ENCODE data around the gene PTPRJ.
A peak's percentile ranks its signal among the peaks of the same experiment; 100 is the strongest.

Gene PTPRJ

GRCh38 chr11:47997063-47998053 lies 17.0 kb downstream of the PTPRJ start:
- no peak for DNase-seq (ENCODE audit: low read depth)

DNA sequence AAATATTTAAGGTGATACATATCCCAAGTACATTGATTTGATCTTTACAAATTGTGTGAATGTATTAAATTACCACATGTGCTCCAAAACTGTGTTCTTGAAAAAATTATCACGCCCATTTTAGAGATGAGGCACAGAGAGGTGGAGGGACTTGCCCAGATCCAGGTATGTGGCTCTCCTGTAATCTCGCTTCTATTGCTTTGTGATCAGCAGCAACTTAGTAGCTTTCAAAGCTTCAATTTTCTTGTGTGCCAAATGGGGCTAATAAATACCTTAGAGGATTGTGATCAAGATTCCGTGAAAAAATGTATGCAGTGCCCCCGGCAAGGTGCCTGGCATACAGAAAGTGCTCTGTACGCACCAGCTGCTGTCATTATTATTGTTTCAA lies 18.0 kb downstream of the PTPRJ start:
- DNase-seq (ENCODE audit: low read depth): no peak

- no peak for DNase-seq (ENCODE audit: low read depth)
Measured at GRCh38 chr11:47998733-47999359, 18.5 kb downstream of the PTPRJ start.

DNA sequence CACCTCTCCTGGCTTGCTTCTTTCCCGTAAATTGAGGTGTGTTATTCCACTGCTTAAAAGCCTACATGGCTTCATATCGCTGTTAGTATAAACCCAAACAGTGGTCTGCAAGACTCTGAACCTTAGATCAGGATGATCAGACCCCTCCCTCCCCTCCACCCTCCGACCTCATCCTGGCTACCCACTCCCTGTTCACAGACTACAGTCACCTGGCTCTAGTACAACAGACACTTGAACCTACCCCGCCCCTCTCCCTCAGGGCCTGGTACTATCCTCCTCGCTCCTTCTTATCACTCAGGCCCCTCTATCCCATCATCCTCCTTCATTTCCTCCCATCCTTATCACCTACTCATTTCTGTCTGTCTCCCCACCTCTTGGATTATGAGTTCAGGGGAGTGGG lies 20.1 kb downstream of the PTPRJ start:
- no peak for DNase-seq (ENCODE audit: low read depth)

DNA sequence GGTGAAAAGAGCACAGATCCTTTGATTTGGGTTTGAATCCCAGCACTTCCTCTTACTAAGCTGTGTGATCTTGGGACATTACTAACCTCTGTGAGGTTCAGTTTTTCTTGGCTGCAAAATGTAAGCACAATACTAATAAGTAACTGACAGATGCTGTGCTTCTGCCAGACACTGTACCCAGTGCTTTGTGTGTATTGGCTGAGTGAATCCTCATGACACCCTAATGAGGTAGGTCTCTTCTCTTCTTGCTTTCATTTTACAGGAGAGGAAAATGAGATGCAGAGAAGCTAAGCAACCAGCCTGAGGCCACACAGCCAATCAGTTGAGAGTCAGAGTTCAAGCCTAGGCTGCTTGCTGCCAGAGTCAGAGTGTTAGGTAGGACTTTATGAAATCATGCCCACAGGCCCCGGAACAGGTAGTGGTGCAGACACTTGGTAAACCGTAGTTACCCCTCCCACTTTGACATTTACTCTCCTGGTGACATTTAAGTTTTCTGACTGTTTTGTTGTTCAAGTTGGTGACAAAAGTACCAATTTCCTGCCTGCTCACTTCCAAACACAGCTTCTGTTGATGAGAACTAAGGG lies 21.2 kb downstream of the PTPRJ start:
- DNase-seq (ENCODE audit: low read depth): peak; percentile 75

- DNase-seq (ENCODE audit: low read depth): no peak
Measured at GRCh38 chr11:48002561-48002960, 22.2 kb downstream of the PTPRJ start.

- DNase-seq (ENCODE audit: low read depth): no peak
Measured at GRCh38 chr11:48003926-48004325, 23.6 kb downstream of the PTPRJ start.

DNA sequence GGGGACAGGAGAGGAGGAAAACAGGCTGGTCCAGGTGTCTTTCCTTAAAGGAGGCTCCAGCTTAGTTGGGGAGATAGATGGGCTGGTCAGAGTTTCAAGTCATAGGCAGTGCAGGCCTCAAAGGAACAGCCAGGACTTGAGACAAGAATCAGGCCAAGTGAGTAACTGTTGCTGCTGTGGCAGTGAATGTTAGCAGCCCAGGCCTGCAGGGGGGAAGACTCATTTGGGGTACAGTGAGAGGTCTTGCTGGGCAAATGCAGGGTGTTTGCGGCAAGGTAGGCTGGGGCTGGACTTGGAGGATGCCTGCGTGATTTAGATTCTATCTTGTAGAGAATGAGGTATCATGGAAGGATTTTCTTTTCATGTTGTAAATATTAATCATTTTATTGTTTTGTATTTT lies 24.1 kb downstream of the PTPRJ start:
- no peak for DNase-seq (ENCODE audit: low read depth)

DNA sequence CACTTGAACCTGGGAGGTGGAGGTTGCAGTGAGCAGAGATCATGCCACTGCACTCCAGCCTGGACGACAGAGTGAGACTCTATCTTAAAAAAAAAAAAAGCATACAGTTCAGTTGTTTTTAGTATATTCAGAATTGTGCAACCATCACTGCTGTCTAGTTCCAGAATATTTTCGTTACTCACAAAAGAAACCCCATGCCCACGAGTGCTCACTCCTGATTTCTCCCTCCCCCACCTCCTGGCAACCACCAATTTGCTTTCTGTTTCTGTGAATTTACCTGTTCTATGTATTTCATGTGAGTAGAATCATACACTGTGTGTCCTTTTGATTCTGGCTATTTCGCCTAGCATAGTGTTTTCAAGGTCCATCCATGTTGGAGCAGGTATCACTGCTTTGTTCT lies 24.8 kb downstream of the PTPRJ start:
- DNase-seq (ENCODE audit: low read depth): no peak

DNA sequence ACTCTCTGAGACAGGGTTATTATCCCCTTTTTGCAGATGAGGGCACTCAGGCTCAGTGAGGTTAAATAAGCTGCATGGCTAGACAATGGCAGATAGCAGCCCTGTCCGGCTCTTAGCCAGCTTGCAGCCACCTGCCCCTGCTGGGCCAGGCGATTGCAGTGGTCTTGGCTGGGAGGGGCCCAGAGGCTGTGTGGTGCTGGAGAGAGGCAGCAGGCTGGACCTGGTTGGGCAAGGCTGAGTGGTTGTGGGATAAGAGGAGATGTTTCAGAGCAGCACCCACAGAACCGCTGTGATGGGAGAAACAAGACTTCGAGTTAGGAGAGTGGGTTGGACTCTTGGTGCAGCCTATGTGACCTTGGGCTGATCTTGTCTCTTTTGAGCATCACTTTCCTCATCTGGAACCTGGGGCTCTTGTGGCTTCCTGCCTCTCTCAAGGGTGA lies 25.5 kb downstream of the PTPRJ start:
- no peak for DNase-seq (ENCODE audit: low read depth)

DNA sequence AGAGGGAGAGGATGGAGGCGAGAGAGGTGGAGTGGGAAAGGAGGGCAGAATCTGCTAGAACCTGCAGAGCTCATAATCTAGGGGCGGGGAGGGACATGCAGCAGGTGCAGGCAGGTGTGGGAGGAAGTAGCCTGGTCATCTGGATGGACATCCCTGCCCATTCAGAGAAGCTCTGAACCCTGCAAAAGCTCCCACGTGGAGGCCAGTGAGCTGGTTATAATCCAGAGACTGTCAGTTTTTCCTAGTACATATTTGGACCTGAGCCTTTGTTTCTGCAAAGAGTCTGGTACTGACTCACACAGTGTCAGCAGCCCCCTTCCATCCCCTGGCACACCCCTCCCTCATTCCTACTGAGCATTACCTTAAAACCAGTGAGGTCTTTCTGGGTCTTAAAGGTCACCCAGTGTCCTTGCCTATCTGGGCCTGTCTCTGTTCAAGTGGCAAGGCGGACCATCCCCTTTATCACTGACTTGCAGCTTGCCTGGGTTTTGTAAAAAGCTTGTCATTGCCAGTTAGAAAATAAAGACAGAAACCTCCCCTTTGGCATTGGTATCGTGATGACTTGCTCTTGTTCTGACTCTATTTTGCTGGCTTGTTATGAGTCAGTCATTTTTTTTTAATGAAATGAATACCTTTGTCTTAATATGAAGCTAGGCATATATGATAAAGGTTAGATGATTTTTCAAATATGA lies 26.1 kb downstream of the PTPRJ start:
- no peak for DNase-seq (ENCODE audit: low read depth)

DNA sequence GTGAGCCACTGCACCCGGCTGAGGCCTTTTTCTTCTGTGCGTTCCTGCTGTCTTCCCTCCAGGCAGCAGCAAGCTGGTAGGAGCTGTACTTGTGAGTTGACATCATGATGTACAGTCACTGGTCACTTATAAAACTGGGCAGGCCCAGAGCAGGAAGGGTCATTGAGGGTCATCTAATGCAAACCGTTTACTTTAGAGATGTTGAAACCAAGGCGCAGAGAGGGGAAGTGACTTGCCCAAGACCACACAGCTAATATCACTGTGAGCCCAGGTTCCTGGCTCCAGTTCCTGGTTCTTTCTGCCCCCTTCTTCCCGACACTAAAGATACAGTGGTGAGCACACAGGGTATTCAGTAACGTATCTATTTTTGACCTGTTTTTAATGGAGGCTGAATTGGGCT lies 27.3 kb downstream of the PTPRJ start:
- DNase-seq (ENCODE audit: low read depth): no peak

DNA sequence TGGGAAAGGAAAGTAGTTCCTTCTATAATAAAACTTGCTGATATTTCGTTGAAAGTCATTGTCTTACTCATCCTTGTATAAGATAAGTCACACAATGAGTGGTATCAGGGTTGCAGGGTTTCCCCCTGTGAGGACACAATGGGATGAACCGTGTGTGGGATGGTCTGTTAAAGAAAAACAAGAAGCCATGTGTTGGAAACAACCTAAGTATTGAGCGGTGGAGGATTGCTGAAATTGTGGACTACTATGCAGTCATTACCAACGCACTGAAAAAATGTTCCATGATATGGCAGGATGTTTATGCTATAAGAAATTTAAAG lies 28.6 kb downstream of the PTPRJ start:
- peak; percentile 52 for DNase-seq (ENCODE audit: low read depth)

DNA sequence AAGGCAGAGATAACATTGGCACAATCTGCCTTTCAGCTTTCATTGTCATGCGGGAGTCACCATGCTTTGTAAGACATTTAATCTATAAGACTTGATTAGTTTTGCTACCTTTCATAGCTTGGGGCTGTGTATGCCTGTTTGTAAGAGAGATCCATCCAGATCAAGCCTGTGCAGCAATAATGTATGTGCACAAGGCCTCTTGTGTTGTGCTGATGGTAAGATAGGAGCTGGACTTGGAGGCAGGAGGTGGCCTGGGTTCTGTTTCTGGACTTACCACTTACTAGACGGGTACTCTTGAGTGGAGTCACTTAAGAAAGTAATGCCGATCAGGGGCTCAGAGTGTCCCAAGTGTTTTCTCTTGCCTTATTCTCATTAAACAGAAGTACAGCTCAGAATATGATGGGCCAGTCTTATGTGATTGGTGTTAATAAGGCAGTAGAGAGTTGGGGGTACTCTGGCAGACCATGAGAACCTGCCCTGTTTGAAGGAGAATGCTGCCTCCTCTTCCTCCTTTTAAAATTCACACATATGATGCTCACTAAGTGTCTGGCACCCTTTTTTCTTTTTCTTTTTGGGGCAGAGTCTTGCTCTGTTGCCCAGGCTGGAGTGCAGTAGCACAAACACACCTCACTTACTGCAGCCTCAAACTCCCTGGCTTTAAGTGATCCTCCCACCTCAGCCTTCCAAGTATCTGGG lies 30.9 kb downstream of the PTPRJ start:
- DNase-seq (ENCODE audit: low read depth): no peak

GRCh38 chr11:48011798-48012391 lies 31.5 kb downstream of the PTPRJ start:
- peak; percentile 65 for DNase-seq (ENCODE audit: low read depth)

GRCh38 chr11:48013269-48013901 lies 33.0 kb downstream of the PTPRJ start:
- DNase-seq (ENCODE audit: low read depth): peak; percentile 40

DNA sequence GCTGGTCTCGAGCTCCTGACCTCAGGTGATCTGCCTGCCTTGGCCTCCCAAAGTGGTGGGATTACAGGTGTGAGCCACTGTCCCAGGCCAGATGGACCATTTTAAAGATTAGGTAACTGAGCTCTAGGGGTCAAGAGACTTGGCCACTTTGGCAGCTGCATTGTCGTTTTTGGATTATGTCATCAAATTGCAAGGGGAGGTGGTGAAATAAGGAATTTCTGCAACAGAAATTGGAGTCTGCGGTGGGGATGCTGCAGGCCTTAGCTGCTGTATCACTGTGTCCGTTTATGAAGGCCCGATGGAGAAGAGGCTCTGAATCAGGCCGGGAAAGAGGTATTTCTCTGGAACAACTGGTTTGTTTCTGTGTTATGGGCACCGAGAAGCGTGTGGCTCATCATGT lies 34.6 kb downstream of the PTPRJ start:
- no peak for DNase-seq (ENCODE audit: low read depth)

DNA sequence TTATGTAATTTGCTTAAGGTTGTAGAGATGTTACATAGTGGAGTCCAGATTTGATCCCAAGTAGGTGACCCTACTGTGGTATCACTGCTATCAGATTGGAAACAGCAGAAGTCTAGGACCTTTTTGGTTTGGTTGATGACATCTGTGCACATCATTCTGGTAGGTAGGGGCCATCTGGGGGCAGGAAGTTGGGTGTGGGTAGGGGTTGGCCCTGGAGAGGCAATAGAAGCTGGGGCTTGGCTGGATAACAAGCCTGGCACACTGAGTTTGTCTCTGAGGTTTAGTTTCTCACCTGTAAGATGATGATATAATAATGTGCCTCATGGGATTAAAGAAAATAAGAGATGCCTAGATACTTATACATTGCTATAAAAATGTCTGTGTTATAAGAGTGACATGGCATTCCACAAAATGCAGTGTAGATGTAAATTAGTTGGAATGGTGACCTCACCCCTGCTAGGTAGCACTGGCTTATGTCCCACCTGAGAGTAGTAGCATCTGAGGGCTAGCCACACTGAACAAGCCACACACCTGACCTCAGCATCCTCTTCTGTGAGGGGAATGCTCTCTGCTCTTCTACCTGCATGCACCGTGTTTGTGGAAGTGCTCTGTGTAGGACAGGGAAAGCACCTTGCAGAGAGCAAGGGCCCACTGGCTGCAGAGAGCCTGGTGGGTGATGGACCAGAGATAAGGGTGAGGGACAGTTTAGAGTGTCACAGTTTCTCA lies 36.9 kb downstream of the PTPRJ start:
- no peak for DNase-seq (ENCODE audit: low read depth)

DNA sequence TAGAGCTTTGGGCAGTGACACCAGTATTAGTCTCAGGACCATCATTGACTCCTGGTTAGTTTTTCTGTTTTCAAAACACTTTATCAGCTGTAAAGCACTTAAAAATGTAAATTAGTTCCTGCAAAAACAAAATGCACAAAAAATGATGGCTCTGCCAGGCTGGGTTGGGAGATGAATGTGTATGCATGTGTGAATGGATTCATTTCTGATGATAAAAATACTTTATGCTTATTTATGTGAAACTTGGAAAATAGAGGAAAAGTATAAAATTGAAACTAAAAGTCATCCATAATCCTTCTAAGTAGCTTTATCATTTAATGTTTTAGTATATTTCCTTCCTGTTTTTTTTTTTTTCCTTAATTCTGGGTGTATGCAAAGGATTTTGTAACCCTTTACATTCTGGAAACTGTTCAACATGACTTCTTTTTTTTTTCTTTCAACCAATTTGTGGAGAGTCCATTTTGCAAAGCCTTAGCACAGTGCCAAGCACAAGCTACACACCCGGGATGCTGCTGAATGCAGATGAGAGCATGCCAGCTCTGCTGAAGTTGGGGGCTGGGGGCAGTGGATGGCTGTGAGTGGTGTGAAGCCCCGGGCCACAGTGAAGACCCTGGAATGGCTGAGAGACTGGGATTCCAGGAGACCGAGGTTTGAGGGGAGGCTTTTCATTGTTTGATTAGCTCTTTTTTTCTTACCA lies 37.6 kb downstream of the PTPRJ start:
- no peak for DNase-seq (ENCODE audit: low read depth)
